Neural cell (in vitro differentiated cells): ENCODE measurements around the gene OR52W1. TPM values are rescaled to one million over a fixed set of nuclear protein-coding genes. Genes with fewer than 3 reads are reported as not detected.

Experiments used
- H2AFZ ChIP-seq: fragments of 200-600, 300-800 bp; sonication (generic), shearing (Covaris generic); 2 replicates; pipeline ENCODE4 v1.6.0; 2014; ENCODE audit warnings: low read depth, mild to moderate bottlenecking, antibody characterized with exemption, low read length, moderate library complexity
- H3F3A ChIP-seq: fragments of 200-600 bp; shearing (Covaris generic); 2 replicates; pipeline ENCODE4 v1.6.1; 2016; ENCODE audit warnings: mild to moderate bottlenecking, moderate library complexity, mixed read lengths, antibody characterized with exemption, low read length; ENCODE audit not compliant: insufficient read depth, poor library complexity, severe bottlenecking
- H3K27ac ChIP-seq: fragments of 200-600, 300-800 bp; sonication (generic), shearing (Covaris generic); 2 replicates; pipeline ENCODE4 v1.5.1; 2014; ENCODE audit warnings: mild to moderate bottlenecking, low read length, moderate library complexity
- H3K27me3 ChIP-seq: fragments of 300-800, 200-600 bp; sonication (generic), shearing (Covaris generic); 2 replicates; pipeline ENCODE4 v1.6.0; 2014; ENCODE audit warnings: mild to moderate bottlenecking, low read depth, low read length, moderate library complexity; ENCODE audit not compliant: insufficient read depth
- H3K36me3 ChIP-seq: fragments of 300-800, 200-600 bp; sonication (generic), shearing (Covaris generic); 2 replicates; pipeline ENCODE4 v1.5.1; 2014; ENCODE audit warnings: mild to moderate bottlenecking, antibody characterized with exemption, low read length, moderate library complexity; ENCODE audit not compliant: insufficient read depth
- H3K4me2 ChIP-seq: fragments of 300-800, 200-600 bp; sonication (generic), shearing (Covaris generic); 2 replicates; pipeline ENCODE4 v1.6.0; 2014; ENCODE audit warnings: mild to moderate bottlenecking, low read length
- H3K4me3 ChIP-seq: fragments of 300-800, 200-600 bp; sonication (generic), shearing (Covaris generic); 2 replicates; pipeline ENCODE4 v1.5.1; 2014; ENCODE audit warnings: mild to moderate bottlenecking, low read length, moderate library complexity
- H3K79me2 ChIP-seq: fragments of 200-600 bp; shearing (Covaris generic); replicated peaks from 2 replicates; pipeline ENCODE4 v1.6.0; 2014; ENCODE audit warnings: mild to moderate bottlenecking, low read length, moderate library complexity; ENCODE audit not compliant: insufficient read depth
- H3K9ac ChIP-seq: fragments of 300-800, 200-600 bp; sonication (generic), shearing (Covaris generic); 2 replicates; pipeline ENCODE4 v1.6.1; 2016; ENCODE audit warnings: mild to moderate bottlenecking, low read length, mixed read lengths
- H3K9me2 ChIP-seq: fragments of 200-600 bp; shearing (Covaris generic); 2 replicates; pipeline ENCODE4 v1.6.1; 2016; ENCODE audit warnings: mild to moderate bottlenecking, low read length, mixed read lengths; ENCODE audit not compliant: insufficient read depth
- H3K9me3 ChIP-seq: fragments of 200-600, 300-800 bp; sonication (generic), shearing (Covaris generic); 2 replicates; pipeline ENCODE4 v1.6.1; 2016; ENCODE audit warnings: mild to moderate bottlenecking, mixed run types, low read length, moderate library complexity, mixed read lengths
- H4K20me1 ChIP-seq: fragments of 200-600 bp; shearing (Covaris generic); 2 replicates; pipeline ENCODE4 v1.6.1; 2016; ENCODE audit warnings: mild to moderate bottlenecking, mixed run types; ENCODE audit not compliant: insufficient read depth
- EP300 ChIP-seq: fragments of 450-650 bp; conservative IDR thresholded peaks from 2 replicates; pipeline ENCODE4 v1.6.1; 2014; ENCODE audit warnings: antibody characterized with exemption, mild to moderate bottlenecking, moderate library complexity; ENCODE audit not compliant: poor library complexity, severe bottlenecking
- EZH2 ChIP-seq: fragments of 200-600, 300-800 bp; shearing (Covaris generic), sonication (generic); IDR thresholded peaks from 2 replicates; pipeline ENCODE4 v1.6.1; 2014; ENCODE audit warnings: antibody characterized with exemption, low read length, borderline replicate concordance, mild to moderate bottlenecking; ENCODE audit not compliant: insufficient read depth, poor library complexity, severe bottlenecking
- MXI1 ChIP-seq: fragments of 450-650 bp; conservative IDR thresholded peaks from 2 replicates; pipeline ENCODE4 v1.6.1; 2014; ENCODE audit warnings: antibody characterized with exemption, mild to moderate bottlenecking; ENCODE audit not compliant: poor library complexity, severe bottlenecking
- POLR2AphosphoS5 ChIP-seq: IDR thresholded peaks from 2 replicates; pipeline ENCODE4 v1.6.1; 2012
- RAD21 ChIP-seq: fragments of 450-650 bp; conservative IDR thresholded peaks from 2 replicates; pipeline ENCODE4 v1.6.1; 2014; ENCODE audit warnings: antibody characterized with exemption, mild to moderate bottlenecking, moderate library complexity
- REST ChIP-seq: IDR thresholded peaks from 2 replicates; pipeline ENCODE4 v1.6.1; 2012; ENCODE audit warnings: borderline replicate concordance
- SMC3 ChIP-seq: fragments of 450-650 bp; conservative IDR thresholded peaks from 2 replicates; pipeline ENCODE4 v1.6.1; 2014; ENCODE audit warnings: antibody characterized with exemption, mild to moderate bottlenecking, moderate library complexity; ENCODE audit not compliant: poor library complexity
- TAF1 ChIP-seq: IDR thresholded peaks from 2 replicates; pipeline ENCODE4 v1.6.1; 2012; ENCODE audit warnings: low read depth
- polyA plus RNA-seq: library from polyadenylated mRNA; depleted of rRNA; stranded (reverse); fragments of >200 nt; gene quantifications from 2 replicates; pipeline ENCODE4 v1.2.3, GENCODE V29; 2014
- TF ChIP-seq, protein P1 (sequence below): fragments of 450-650 bp; IDR thresholded peaks from 2 replicates; pipeline ENCODE4 v1.5.1; 2014; ENCODE audit warnings: antibody characterized with exemption, mild to moderate bottlenecking, moderate library complexity; ENCODE audit not compliant: poor library complexity, severe bottlenecking

The OR52W1 gene
- polyA plus RNA-seq, 1 donor from 2014 or later: not detected

GRCh38 chr11:6228520-6228919 is 29.5 kb downstream of the OR52W1 start:
- Histone ChIP-seq H3K4me3 (no peak overlapping the region), H3F3A (no peaks in the 10 kb centered on the region), H3K9me2 (no peaks in the 10 kb centered on the region), H3K79me2 (peaks cover 65% of the 10 kb centered on the region), H3K9me3 (no peaks in the 10 kb centered on the region), H3K9ac (no peak overlapping the region), H3K36me3 (no peaks in the 10 kb centered on the region), H2AFZ (no peak overlapping the region), H3K27ac (no peak overlapping the region), H4K20me1 (no peaks in the 10 kb centered on the region), H3K27me3 (no peaks in the 10 kb centered on the region), H3K4me2 (no peak overlapping the region)
- TF ChIP-seq POLR2AphosphoS5: no peak
- TF ChIP-seq REST: no peak
- TF ChIP-seq SMC3: no peak
- no peak for TF ChIP-seq RAD21
- no peak for TF ChIP-seq MXI1
- no peak for TF ChIP-seq TAF1
- TF ChIP-seq EP300: no peak
- TF ChIP-seq, protein P1, sequence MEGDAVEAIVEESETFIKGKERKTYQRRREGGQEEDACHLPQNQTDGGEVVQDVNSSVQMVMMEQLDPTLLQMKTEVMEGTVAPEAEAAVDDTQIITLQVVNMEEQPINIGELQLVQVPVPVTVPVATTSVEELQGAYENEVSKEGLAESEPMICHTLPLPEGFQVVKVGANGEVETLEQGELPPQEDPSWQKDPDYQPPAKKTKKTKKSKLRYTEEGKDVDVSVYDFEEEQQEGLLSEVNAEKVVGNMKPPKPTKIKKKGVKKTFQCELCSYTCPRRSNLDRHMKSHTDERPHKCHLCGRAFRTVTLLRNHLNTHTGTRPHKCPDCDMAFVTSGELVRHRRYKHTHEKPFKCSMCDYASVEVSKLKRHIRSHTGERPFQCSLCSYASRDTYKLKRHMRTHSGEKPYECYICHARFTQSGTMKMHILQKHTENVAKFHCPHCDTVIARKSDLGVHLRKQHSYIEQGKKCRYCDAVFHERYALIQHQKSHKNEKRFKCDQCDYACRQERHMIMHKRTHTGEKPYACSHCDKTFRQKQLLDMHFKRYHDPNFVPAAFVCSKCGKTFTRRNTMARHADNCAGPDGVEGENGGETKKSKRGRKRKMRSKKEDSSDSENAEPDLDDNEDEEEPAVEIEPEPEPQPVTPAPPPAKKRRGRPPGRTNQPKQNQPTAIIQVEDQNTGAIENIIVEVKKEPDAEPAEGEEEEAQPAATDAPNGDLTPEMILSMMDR: no peak
- TF ChIP-seq EZH2: no peak

DNA sequence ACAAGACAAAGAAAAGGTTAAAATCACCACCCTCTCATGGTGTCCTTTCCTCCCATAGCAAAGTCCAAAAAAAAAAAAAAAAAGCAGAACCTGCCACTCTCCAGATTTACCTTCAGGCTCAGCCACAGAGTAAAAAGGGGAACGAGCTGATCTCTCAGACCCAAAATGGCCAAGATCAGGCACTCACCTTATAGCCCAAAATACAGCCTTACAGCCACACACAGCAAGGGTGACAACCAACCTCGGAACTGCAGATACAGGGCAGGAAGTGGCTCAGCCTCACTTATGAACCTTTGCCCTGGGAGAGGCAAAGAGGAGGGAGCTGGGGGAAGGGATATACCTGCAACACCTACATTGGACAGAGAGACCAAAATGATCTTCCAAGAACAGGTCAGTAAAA is 30.9 kb downstream of the OR52W1 start:
- Histone ChIP-seq H4K20me1 (no peaks in the 10 kb centered on the region), H3K4me3 (no peak overlapping the region), H3K9me3 (no peaks in the 10 kb centered on the region), H3K9ac (no peak overlapping the region), H3K27me3 (no peaks in the 10 kb centered on the region), H3K4me2 (no peak overlapping the region), H3K36me3 (no peaks in the 10 kb centered on the region), H3F3A (no peaks in the 10 kb centered on the region), H3K79me2 (peaks cover 72% of the 10 kb centered on the region), H2AFZ (no peak overlapping the region), H3K27ac (no peak overlapping the region), H3K9me2 (no peaks in the 10 kb centered on the region)
- TF ChIP-seq RAD21 (no peak), MXI1 (no peak), POLR2AphosphoS5 (no peak), TAF1 (no peak), EP300 (no peak), REST (no peak), EZH2 (no peak), SMC3 (no peak)
- TF ChIP-seq, protein P1: no peak
